ENCODE measurements around the gene XPNPEP2.

Gene XPNPEP2

GRCh38 chrX:129754056-129755024, 15.6 kb downstream of the XPNPEP2 start:
- no peak for DNase-seq

- peak; percentile 16 for DNase-seq
Observed at GRCh38 chrX:129755779-129756650, 17.2 kb downstream of the XPNPEP2 start.

GRCh38 chrX:129759576-129760061, 20.8 kb downstream of the XPNPEP2 start:
- no peak for DNase-seq

- no peak for DNase-seq
Observed at GRCh38 chrX:129760155-129760554, 21.4 kb downstream of the XPNPEP2 start.

- no peak for DNase-seq
Observed at GRCh38 chrX:129760981-129761380, 22.2 kb downstream of the XPNPEP2 start.

GRCh38 chrX:129761596-129761995, 22.8 kb downstream of the XPNPEP2 start:
- no peak for DNase-seq

- no peak for DNase-seq
Observed at GRCh38 chrX:129762448-129762847, 23.7 kb downstream of the XPNPEP2 start.

GRCh38 chrX:129763666-129764065, 24.9 kb downstream of the XPNPEP2 start:
- no peak for DNase-seq

GRCh38 chrX:129768186-129768585, 29.4 kb downstream of the XPNPEP2 start:
- no peak for DNase-seq

- no peak for DNase-seq
Observed at GRCh38 chrX:129768586-129769466, 30.0 kb downstream of the XPNPEP2 start.

- no peak for DNase-seq
Observed at GRCh38 chrX:129769467-129770154, 30.8 kb downstream of the XPNPEP2 start.

- DNase-seq: no peak
Observed at GRCh38 chrX:129771266-129771995, 32.7 kb downstream of the XPNPEP2 start.

- DNase-seq: no peak
Observed at GRCh38 chrX:129772796-129773431, 34.1 kb downstream of the XPNPEP2 start.

GRCh38 chrX:129773649-129774458, 35.1 kb downstream of the XPNPEP2 start:
- no peak for DNase-seq

GRCh38 chrX:129777218-129778030, 38.6 kb downstream of the XPNPEP2 start:
- no peak for DNase-seq

- no peak for DNase-seq
Observed at GRCh38 chrX:129779086-129779672, 40.4 kb downstream of the XPNPEP2 start.

GRCh38 chrX:129779747-129780146, 41.0 kb downstream of the XPNPEP2 start, which contains the start of gene SASH3:
Gene SASH3 (plus strand): TSS chrX:129779949. CDS start chrX:129780098, 149 bp downstream.
- no peak for DNase-seq

- no peak for DNase-seq
Observed at GRCh38 chrX:129780441-129781105, 41.8 kb downstream of the XPNPEP2 start.
